ENCODE data around the gene RBBP8NL. TPM values are rescaled to one million over a fixed set of nuclear protein-coding genes. Genes with fewer than 3 reads are reported as not detected.

The RBBP8NL gene
- total RNA-seq (not detected), polyA plus RNA-seq (not detected), total RNA-seq (0 to 0.08 (median 0) reads per million in 6 experiments)

GRCh38 chr20:62427172-62428001, at the start of gene RBBP8NL:
Gene RBBP8NL, minus strand, starts transcription at chr20:62427539. Its CDS starts 7,892 bp downstream, at chr20:62419647.
- no peak within 1 kb of the TSS for H3K27ac Mint-ChIP-seq
- POLR2A ChIA-PET: no interaction called here
- peaks cover 0 to 22% (median 3%) of the 10 kb centered on the region in 5 donors for H3K27me3 Mint-ChIP-seq
- no peak for DNase-seq
- H3K9me3 Mint-ChIP-seq: no peaks in the 10 kb centered on the region
- no peaks in the 10 kb centered on the region for H3K4me1 Mint-ChIP-seq
- no peaks in the 10 kb centered on the region for H3K36me3 Mint-ChIP-seq
- no peak for ATAC-seq
- no peak within 1 kb of the TSS for H3K4me3 Mint-ChIP-seq

- Mint-ChIP-seq H3K36me3 (peaks cover 0 to 2% (median 0%) of the 10 kb centered on the region in 3 donors), H3K27me3 (peaks cover 13 to 57% (median 36%) of the 10 kb centered on the region in 5 donors), H3K27ac (no peak overlapping the region), H3K4me1 (peaks cover 6 to 16% (median 8%) of the 10 kb centered on the region in 4 donors), H3K4me3 (peak overlapping the region in 2 of 10 donors; percentile 64 to 82), H3K9me3 (no peaks in the 10 kb centered on the region)
- ATAC-seq (no peak), DNase-seq (no peak)
- POLR2A ChIA-PET: no interaction called here
Measured at GRCh38 chr20:62476056-62476838, 48.9 kb upstream of the RBBP8NL start.

- Mint-ChIP-seq H3K27ac (no peak within 1 kb of the TSS), H3K36me3 (peaks cover 0 to 2% (median 0%) of the 10 kb centered on the region in 3 donors), H3K4me3 (peak within 1 kb of the TSS in 8 of 10 donors; percentile 8 to 82 (median 56)), H3K4me1 (peaks cover 6 to 16% (median 8%) of the 10 kb centered on the region in 4 donors), H3K9me3 (no peaks in the 10 kb centered on the region), H3K27me3 (peaks cover 13 to 56% (median 36%) of the 10 kb centered on the region in 5 donors)
- ATAC-seq (no peak), DNase-seq (no peak)
- POLR2A ChIA-PET: no interaction called here
Measured at GRCh38 chr20:62475772-62476055, 48.4 kb upstream of the RBBP8NL start, which contains the start of gene GATA5. Gene GATA5, minus strand, starts transcription at chr20:62475995. Its CDS starts 474 bp downstream, at chr20:62475521.

- H3K27ac Mint-ChIP-seq: no peak overlapping the region
- DNase-seq (no peak), ATAC-seq (no peak)
- peaks cover 15 to 57% (median 38%) of the 10 kb centered on the region in 5 donors for H3K27me3 Mint-ChIP-seq
- POLR2A ChIA-PET: no interaction called here
- peak overlapping the region in 4 of 10 donors; percentile 10 to 37 (median 25) for H3K4me3 Mint-ChIP-seq
- peaks cover 6 to 16% (median 8%) of the 10 kb centered on the region in 4 donors for H3K4me1 Mint-ChIP-seq
- peaks cover 0 to 2% (median 0%) of the 10 kb centered on the region in 3 donors for H3K36me3 Mint-ChIP-seq
- H3K9me3 Mint-ChIP-seq: no peaks in the 10 kb centered on the region
Measured at GRCh38 chr20:62475027-62475771, 47.9 kb upstream of the RBBP8NL start.

- H3K4me1 Mint-ChIP-seq: peaks cover 6 to 16% (median 8%) of the 10 kb centered on the region in 4 donors
- POLR2A ChIA-PET: no interaction called here
- no peak for ATAC-seq
- peaks cover 0 to 2% (median 0%) of the 10 kb centered on the region in 3 donors for H3K36me3 Mint-ChIP-seq
- peak overlapping the region in 5 of 10 donors; percentile 30 to 53 (median 37) for H3K4me3 Mint-ChIP-seq
- H3K9me3 Mint-ChIP-seq: no peaks in the 10 kb centered on the region
- no peak overlapping the region for H3K27ac Mint-ChIP-seq
- no peak for DNase-seq
- H3K27me3 Mint-ChIP-seq: peaks cover 18 to 60% (median 41%) of the 10 kb centered on the region in 5 donors
Measured at GRCh38 chr20:62474604-62475026, 47.3 kb upstream of the RBBP8NL start.

- peaks cover 0 to 2% (median 0%) of the 10 kb centered on the region in 3 donors for H3K36me3 Mint-ChIP-seq
- H3K4me1 Mint-ChIP-seq: peaks cover 2 to 16% (median 6%) of the 10 kb centered on the region in 4 donors
- DNase-seq (no peak), ATAC-seq (no peak)
- peaks cover 13 to 60% (median 38%) of the 10 kb centered on the region in 5 donors for H3K27me3 Mint-ChIP-seq
- H3K9me3 Mint-ChIP-seq: no peaks in the 10 kb centered on the region
- peak overlapping the region in 4 of 10 donors; percentile 14 to 53 (median 34) for H3K4me3 Mint-ChIP-seq
- H3K27ac Mint-ChIP-seq: peak overlapping the region in 1 of 10 donors; percentile 56
- POLR2A ChIA-PET: no interaction called here
Measured at GRCh38 chr20:62473717-62474603, 46.6 kb upstream of the RBBP8NL start.

- H3K4me3 Mint-ChIP-seq: no peak overlapping the region
- ATAC-seq: no peak
- H3K9me3 Mint-ChIP-seq: no peaks in the 10 kb centered on the region
Measured at GRCh38 chr20:62472941-62473585, 45.7 kb upstream of the RBBP8NL start.

GRCh38 chr20:62472138-62472940, 45.0 kb upstream of the RBBP8NL start:
- Mint-ChIP-seq H3K9me3 (no peaks in the 10 kb centered on the region), H3K4me1 (peaks cover 2 to 11% (median 6%) of the 10 kb centered on the region in 4 donors), H3K27ac (no peak overlapping the region), H3K36me3 (peaks cover 0 to 2% (median 0%) of the 10 kb centered on the region in 3 donors), H3K27me3 (peaks cover 7 to 44% (median 29%) of the 10 kb centered on the region in 5 donors), H3K4me3 (no peak overlapping the region)
- POLR2A ChIA-PET: no interaction called here
- no peak for DNase-seq
- no peak for ATAC-seq

More at GRCh38 chr20:62472941-62473585, 45.7 kb upstream of the RBBP8NL start:
- no peak for DNase-seq
- H3K27me3 Mint-ChIP-seq: peaks cover 7 to 51% (median 31%) of the 10 kb centered on the region in 5 donors
- peaks cover 2 to 11% (median 6%) of the 10 kb centered on the region in 4 donors for H3K4me1 Mint-ChIP-seq
- POLR2A ChIA-PET: no interaction called here
- H3K36me3 Mint-ChIP-seq: peaks cover 0 to 2% (median 0%) of the 10 kb centered on the region in 3 donors
- no peak overlapping the region for H3K27ac Mint-ChIP-seq

GRCh38 chr20:62470459-62470858, 43.1 kb upstream of the RBBP8NL start:
- no peak for DNase-seq
- Mint-ChIP-seq H3K4me1 (peaks cover 0 to 6% (median under 1%) of the 10 kb centered on the region in 4 donors), H3K36me3 (no peaks in the 10 kb centered on the region), H3K27ac (no peak overlapping the region), H3K9me3 (no peaks in the 10 kb centered on the region), H3K27me3 (peaks cover 6 to 39% (median 23%) of the 10 kb centered on the region in 5 donors), H3K4me3 (no peak overlapping the region)
- POLR2A ChIA-PET: no interaction called here
- no peak for ATAC-seq

- ATAC-seq (no peak), DNase-seq (no peak)
- H3K27me3 Mint-ChIP-seq: peaks cover 6 to 39% (median 23%) of the 10 kb centered on the region in 5 donors
Measured at GRCh38 chr20:62470001-62470400, 42.7 kb upstream of the RBBP8NL start.

More at GRCh38 chr20:62470001-62470400, 42.7 kb upstream of the RBBP8NL start:
- POLR2A ChIA-PET: interaction anchor here (0.6 kb wide), 1 partner anchor 13 kb away, joined by 3 read pairs; no protein-coding TSS in a partner anchor
- Mint-ChIP-seq H3K27ac (no peak overlapping the region), H3K4me3 (no peak overlapping the region), H3K4me1 (peaks cover 0 to 6% (median under 1%) of the 10 kb centered on the region in 4 donors), H3K9me3 (no peaks in the 10 kb centered on the region), H3K36me3 (no peaks in the 10 kb centered on the region)
